Measurements from ENCODE around the gene ITPKC.

The ITPKC gene

GRCh38 chr19:40683437-40683836, 33.5 kb upstream of the ITPKC start:
- TF ChIP-seq POLR2AphosphoS5 (IDR thresholded peaks at IDR 0.05; ENCODE audit: low read depth, low read length): no peak
- TF ChIP-seq POLR2A (IDR thresholded peaks at IDR 0.05; ENCODE audit: low read depth, low read length): no peak
- TF ChIP-seq TAF1 (IDR thresholded peaks at IDR 0.05; ENCODE audit: borderline replicate concordance, low read depth, low read length): no peak
- DNase-seq (ENCODE audit: insufficient read length): no peak
- no peak for FAIRE-seq

GRCh38 chr19:40684280-40684679, 32.6 kb upstream of the ITPKC start:
- no peak for DNase-seq (ENCODE audit: insufficient read length)
- TF ChIP-seq POLR2AphosphoS5 (IDR thresholded peaks at IDR 0.05; ENCODE audit: low read depth, low read length): no peak
- TF ChIP-seq TAF1 (IDR thresholded peaks at IDR 0.05; ENCODE audit: borderline replicate concordance, low read depth, low read length): no peak
- no peak for TF ChIP-seq POLR2A (IDR thresholded peaks at IDR 0.05; ENCODE audit: low read depth, low read length)
- no peak for FAIRE-seq

- TF ChIP-seq POLR2AphosphoS5 (IDR thresholded peaks at IDR 0.05; ENCODE audit: low read depth, low read length) (no peak), TAF1 (IDR thresholded peaks at IDR 0.05; ENCODE audit: borderline replicate concordance, low read depth, low read length) (no peak), POLR2A (IDR thresholded peaks at IDR 0.05; ENCODE audit: low read depth, low read length) (no peak)
- DNase-seq (ENCODE audit: insufficient read length) (no peak), FAIRE-seq (no peak)
Measured at GRCh38 chr19:40685016-40685526, 31.8 kb upstream of the ITPKC start.

DNA sequence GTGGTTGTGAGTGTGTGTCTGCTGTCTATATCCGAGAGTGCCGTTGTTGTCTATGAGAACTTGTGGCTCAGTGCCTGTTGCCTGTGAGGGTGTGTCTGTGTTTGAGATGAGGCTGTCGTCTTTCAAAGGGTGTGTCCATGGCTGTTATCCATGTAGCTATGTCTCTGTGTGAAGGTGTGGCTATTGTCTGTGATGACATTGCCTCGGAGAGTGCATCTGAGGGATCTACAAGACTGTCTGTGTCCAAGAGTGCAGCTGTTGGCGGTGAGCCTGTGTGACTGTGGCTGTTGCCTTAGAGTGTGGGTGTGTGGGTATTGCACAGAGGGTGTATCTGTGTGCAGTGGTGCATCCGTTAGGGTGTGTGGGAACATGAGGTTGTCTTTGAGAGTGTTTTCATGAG, 31.3 kb upstream of the ITPKC start:
- no peak for DNase-seq (ENCODE audit: insufficient read length)
- TF ChIP-seq POLR2AphosphoS5 (IDR thresholded peaks at IDR 0.05; ENCODE audit: low read depth, low read length) (no peak), TAF1 (IDR thresholded peaks at IDR 0.05; ENCODE audit: borderline replicate concordance, low read depth, low read length) (no peak), POLR2A (IDR thresholded peaks at IDR 0.05; ENCODE audit: low read depth, low read length) (no peak)
- no peak for FAIRE-seq

- DNase-seq (ENCODE audit: insufficient read length) (no peak), FAIRE-seq (peak; percentile 9)
- TF ChIP-seq POLR2A (IDR thresholded peaks at IDR 0.05; ENCODE audit: low read depth, low read length) (no peak), POLR2AphosphoS5 (IDR thresholded peaks at IDR 0.05; ENCODE audit: low read depth, low read length) (no peak)
Measured at GRCh38 chr19:40686882-40687524, 29.9 kb upstream of the ITPKC start.

DNA sequence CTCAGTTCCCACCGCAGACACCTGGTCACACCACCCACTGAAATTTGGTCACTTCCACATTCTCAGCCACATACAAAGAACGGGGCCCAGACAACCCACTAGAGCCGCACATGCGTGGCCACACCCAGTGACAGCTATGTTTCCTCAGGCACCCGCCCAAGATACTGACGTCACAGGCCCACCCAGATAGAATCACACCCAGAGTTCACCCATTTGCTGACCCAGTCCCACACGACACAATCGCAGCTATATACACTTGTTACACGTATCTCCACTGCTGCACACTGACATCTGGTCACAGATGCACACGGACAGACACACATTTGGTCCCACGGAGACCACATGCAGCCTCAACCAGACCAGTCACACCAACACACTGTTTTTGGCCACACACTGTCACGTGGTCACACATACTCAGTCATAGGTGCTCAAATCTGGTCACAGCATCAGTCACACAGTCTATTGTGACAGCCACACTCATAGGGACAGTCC, 29.3 kb upstream of the ITPKC start:
- TF ChIP-seq TAF1 (IDR thresholded peaks at IDR 0.05; ENCODE audit: borderline replicate concordance, low read depth, low read length) (no peak), POLR2A (IDR thresholded peaks at IDR 0.05; ENCODE audit: low read depth, low read length) (no peak), POLR2AphosphoS5 (IDR thresholded peaks at IDR 0.05; ENCODE audit: low read depth, low read length) (no peak)
- peak; percentile 57 for FAIRE-seq
- DNase-seq (ENCODE audit: insufficient read length): no peak

DNA sequence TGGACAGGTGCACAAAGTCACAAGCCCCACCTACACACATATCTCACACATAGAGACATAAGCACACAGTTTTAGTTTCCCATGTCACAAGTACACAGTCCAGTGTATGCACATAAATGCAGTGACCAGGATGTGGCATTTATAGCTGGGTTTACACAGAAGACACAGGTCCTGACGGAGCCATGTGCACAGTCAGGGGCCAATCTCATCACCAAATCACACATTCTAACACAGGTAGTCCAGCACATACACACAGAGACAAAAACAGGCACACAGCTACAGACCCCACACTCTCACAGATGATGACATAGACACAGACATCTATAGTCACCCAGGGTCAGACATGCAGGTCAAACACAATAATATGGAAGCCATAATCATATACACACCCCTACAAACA, 28.6 kb upstream of the ITPKC start:
- FAIRE-seq: no peak
- TF ChIP-seq POLR2A (IDR thresholded peaks at IDR 0.05; ENCODE audit: low read depth, low read length) (no peak), POLR2AphosphoS5 (IDR thresholded peaks at IDR 0.05; ENCODE audit: low read depth, low read length) (no peak), TAF1 (IDR thresholded peaks at IDR 0.05; ENCODE audit: borderline replicate concordance, low read depth, low read length) (no peak)
- no peak for DNase-seq (ENCODE audit: insufficient read length)

- DNase-seq (ENCODE audit: insufficient read length) (no peak), FAIRE-seq (peak; percentile 69)
- TF ChIP-seq POLR2AphosphoS5 (IDR thresholded peaks at IDR 0.05; ENCODE audit: low read depth, low read length) (no peak), TAF1 (IDR thresholded peaks at IDR 0.05; ENCODE audit: borderline replicate concordance, low read depth, low read length) (no peak), POLR2A (IDR thresholded peaks at IDR 0.05; ENCODE audit: low read depth, low read length) (no peak)
Measured at GRCh38 chr19:40688987-40689338, 27.9 kb upstream of the ITPKC start.

DNA sequence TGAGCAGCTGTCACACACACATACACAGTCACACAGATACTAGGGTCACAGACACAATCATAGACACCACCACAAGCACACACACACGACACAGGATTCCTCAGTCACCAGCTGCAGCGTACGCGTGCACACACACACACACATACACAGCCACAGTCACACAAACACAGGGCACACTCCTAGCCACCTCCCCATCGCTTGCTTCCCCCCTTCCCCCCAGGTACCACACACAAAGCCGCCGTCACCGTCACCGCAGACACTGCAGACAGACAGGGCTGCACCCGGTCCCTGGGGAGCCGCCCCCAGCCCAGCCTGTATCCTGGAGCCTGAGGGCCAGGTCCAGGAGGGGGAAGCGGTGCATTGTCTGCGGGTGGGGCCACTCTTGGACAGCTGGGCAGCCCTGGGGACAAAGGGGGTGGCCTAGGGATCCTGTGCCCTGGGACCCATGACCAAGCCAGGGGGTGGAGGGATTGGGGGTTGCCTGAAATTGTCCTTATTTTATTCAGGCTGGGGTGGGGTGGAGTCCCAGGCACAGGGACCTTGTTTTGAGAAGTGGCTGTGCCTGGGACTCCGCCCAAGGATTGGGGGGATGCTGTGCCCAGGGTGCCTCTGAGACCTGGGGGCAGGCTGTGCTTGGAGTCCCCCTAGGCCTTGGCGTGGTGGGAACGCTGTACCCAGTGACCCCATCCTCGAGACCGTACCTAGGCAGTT, 27.4 kb upstream of the ITPKC start:
- DNase-seq (ENCODE audit: insufficient read length) (no peak), FAIRE-seq (no peak)
- TF ChIP-seq POLR2A (IDR thresholded peaks at IDR 0.05; ENCODE audit: low read depth, low read length): no peak
- TF ChIP-seq POLR2AphosphoS5 (IDR thresholded peaks at IDR 0.05; ENCODE audit: low read depth, low read length): no peak
- TF ChIP-seq TAF1 (IDR thresholded peaks at IDR 0.05; ENCODE audit: borderline replicate concordance, low read depth, low read length): no peak

DNA sequence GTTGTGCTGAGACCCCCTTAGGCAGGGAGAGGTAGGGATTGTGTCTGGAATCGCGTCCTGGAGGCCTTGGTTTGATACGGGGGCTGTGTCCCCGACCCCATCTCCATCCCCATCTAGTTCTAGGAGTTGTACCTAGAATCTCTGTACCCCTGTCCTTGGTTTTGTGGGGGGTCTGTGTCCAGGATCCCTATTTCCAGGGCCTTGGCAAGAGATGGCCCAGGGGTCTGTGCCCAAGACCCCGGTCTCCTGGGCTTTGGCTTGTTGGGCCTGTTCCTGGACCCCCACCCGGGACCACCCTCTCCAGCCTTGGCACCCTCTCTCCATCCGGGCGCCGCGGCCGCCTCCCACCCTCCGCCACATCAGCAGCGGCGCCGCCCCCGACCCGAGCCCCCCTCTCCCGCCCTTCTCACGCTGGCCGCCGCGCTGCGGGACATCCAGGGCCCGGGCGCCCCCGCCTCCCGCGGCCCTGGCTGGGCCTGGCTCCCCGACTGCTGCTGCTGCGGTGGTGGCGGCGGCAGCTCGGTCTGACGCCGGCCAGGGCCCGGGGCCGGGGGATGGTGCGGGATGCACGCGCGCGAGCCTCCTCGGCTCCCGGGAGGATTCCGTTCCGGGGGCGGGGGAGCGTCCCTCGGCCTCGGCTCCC, 26.7 kb upstream of the ITPKC start, which contains the start of gene NUMBL:
NUMBL (minus strand) TSS at position 602 of the 643 bp plus-strand sequence; CDS start at position 434, 168 bp downstream.
- DNase-seq (ENCODE audit: insufficient read length): no peak
- no peak for FAIRE-seq
- TF ChIP-seq POLR2A (IDR thresholded peaks at IDR 0.05; ENCODE audit: low read depth, low read length) (no peak), TAF1 (IDR thresholded peaks at IDR 0.05; ENCODE audit: borderline replicate concordance, low read depth, low read length) (no peak), POLR2AphosphoS5 (IDR thresholded peaks at IDR 0.05; ENCODE audit: low read depth, low read length) (no peak)

- peak; percentile 90 for FAIRE-seq
- peak; percentile 97 for DNase-seq (ENCODE audit: insufficient read length)
- TF ChIP-seq POLR2AphosphoS5 (IDR thresholded peaks at IDR 0.05; ENCODE audit: low read depth, low read length) (no peak), POLR2A (IDR thresholded peaks at IDR 0.05; ENCODE audit: low read depth, low read length) (peak; percentile 58; the same call in 1 of the 2 replicates)
Measured at GRCh38 chr19:40690693-40691420, 26.1 kb upstream of the ITPKC start.

Data from GM12892 (cell line).